ENCODE results near the gene SNED1.

SNED1 gene

DNA sequence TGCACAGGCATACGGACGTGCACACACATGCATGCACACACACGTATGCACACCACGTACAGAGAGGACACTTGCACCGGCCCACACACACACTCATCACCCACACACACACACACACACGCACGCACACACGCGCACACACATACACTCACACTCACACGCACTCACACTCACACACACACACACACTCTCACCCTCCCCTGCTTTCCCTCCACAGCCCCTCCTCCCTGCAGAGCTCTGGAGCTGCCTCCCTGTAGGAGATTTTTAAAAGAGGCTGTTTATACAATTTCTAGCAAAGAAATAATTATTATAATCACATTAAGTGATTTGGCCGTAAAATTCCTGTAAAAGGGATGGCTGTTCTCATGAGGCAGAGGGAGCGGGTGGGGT, 36.5 kb upstream of the SNED1 start:
- TF ChIP-seq SIN3A (IDR thresholded peaks at IDR 0.05; ENCODE audit: borderline replicate concordance, insufficient read depth, low read length), result no peak
- no peak for TF ChIP-seq FOXP2 (optimal IDR thresholded peaks at IDR 0.05; ENCODE audit: borderline replicate concordance, extremely low read depth, extremely low read length, insufficient read depth)
- TF ChIP-seq, protein P1, sequence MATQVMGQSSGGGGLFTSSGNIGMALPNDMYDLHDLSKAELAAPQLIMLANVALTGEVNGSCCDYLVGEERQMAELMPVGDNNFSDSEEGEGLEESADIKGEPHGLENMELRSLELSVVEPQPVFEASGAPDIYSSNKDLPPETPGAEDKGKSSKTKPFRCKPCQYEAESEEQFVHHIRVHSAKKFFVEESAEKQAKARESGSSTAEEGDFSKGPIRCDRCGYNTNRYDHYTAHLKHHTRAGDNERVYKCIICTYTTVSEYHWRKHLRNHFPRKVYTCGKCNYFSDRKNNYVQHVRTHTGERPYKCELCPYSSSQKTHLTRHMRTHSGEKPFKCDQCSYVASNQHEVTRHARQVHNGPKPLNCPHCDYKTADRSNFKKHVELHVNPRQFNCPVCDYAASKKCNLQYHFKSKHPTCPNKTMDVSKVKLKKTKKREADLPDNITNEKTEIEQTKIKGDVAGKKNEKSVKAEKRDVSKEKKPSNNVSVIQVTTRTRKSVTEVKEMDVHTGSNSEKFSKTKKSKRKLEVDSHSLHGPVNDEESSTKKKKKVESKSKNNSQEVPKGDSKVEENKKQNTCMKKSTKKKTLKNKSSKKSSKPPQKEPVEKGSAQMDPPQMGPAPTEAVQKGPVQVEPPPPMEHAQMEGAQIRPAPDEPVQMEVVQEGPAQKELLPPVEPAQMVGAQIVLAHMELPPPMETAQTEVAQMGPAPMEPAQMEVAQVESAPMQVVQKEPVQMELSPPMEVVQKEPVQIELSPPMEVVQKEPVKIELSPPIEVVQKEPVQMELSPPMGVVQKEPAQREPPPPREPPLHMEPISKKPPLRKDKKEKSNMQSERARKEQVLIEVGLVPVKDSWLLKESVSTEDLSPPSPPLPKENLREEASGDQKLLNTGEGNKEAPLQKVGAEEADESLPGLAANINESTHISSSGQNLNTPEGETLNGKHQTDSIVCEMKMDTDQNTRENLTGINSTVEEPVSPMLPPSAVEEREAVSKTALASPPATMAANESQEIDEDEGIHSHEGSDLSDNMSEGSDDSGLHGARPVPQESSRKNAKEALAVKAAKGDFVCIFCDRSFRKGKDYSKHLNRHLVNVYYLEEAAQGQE (IDR thresholded peaks at IDR 0.05; ENCODE audit: insufficient read depth in 1 of 2, low read depth in 2 of 2, low read length in 2 of 2), result no peak
- TF ChIP-seq POLR2AphosphoS5 (IDR thresholded peaks at IDR 0.05; ENCODE audit: low read depth, low read length), result no peak
- no peak for TF ChIP-seq TAF1 (IDR thresholded peaks at IDR 0.05; ENCODE audit: borderline replicate concordance, insufficient read depth, low read length)

DNA sequence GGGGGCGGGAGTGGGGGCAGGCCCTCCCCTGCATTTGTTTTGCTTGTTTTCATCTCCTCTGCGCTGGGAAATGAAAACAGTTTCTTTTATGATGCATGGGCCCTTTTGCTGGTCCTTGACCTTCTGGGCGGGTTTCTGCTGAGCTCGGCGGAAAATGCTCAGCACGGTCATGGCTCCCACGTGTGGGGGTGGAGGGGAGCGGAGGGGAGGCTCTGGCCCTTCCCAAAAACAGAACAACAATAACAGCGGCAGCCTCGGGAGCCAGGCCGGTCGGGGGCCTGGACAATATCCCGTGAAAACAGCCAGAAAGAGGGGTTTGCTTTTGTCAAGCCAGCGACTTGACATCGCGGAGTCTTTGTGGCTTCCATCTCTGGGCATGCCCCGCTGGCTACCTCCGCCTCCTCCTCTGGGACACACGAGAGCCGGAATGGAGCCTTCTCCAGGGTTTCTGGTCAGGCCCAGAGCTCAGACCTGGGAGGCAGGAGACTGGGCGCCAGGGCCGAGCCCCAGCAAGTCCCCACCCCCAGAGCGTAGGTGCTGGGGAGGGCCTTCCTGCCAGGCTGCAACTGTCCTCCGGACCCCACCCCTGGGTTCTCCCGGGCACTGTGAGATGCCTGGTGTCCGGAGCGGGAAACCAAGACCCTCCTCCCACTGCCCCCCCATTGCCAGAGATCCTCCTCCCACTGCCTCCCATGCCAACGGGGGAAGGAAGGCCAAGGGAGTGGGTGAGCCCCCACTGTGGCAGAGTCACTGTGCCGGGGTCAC, 35.9 kb upstream of the SNED1 start:
- TF ChIP-seq FOXP2 (optimal IDR thresholded peaks at IDR 0.05; ENCODE audit: borderline replicate concordance, extremely low read depth, extremely low read length, insufficient read depth) (no peak), SIN3A (IDR thresholded peaks at IDR 0.05; ENCODE audit: borderline replicate concordance, insufficient read depth, low read length) (no peak), POLR2AphosphoS5 (IDR thresholded peaks at IDR 0.05; ENCODE audit: low read depth, low read length) (no peak), TAF1 (IDR thresholded peaks at IDR 0.05; ENCODE audit: borderline replicate concordance, insufficient read depth, low read length) (no peak)
- TF ChIP-seq, protein P1 (IDR thresholded peaks at IDR 0.05; ENCODE audit: insufficient read depth in 1 of 2, low read depth in 2 of 2, low read length in 2 of 2), result no peak

DNA sequence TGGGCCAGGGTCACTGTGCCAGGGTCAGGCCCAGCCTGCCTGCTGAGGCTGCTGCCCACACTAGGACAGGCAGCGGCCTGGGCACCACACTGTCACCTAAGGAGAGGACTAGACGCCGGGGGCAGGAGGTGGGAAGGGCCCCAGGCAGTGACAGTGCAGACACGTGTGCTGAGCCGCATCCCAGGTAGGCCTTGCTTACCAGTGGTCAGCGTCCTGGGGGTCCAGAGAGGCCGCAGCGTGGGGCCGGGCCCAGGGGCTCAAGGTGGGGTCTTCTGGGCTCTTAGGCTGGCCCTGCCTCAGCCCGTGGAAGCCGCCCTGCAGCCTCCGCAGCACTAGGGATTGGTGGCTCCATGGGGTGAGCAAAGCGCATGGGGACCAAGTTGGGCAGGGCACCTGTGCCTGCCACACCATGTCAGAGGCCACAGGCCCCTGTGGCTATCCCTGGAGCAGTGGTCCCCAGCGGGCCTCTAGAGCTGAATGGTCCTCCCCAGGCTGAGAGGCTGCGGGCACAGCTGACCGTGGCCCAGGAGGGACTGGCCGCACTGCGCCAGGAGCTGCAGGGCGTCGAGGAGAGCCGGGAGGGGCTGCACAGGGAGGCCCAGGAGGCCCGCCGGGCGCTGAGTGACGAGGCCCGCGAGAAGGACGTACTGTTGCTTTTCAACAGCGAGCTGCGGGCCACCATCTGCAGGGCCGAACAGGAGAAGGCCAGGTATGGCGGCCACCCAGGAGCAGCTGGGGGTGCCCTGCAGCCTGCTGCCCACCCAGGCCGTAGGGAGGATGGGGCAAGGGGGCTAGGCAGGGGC, 35.2 kb upstream of the SNED1 start:
- TF ChIP-seq FOXP2 (optimal IDR thresholded peaks at IDR 0.05; ENCODE audit: borderline replicate concordance, extremely low read depth, extremely low read length, insufficient read depth), result no peak
- no peak for TF ChIP-seq POLR2AphosphoS5 (IDR thresholded peaks at IDR 0.05; ENCODE audit: low read depth, low read length)
- no peak for TF ChIP-seq TAF1 (IDR thresholded peaks at IDR 0.05; ENCODE audit: borderline replicate concordance, insufficient read depth, low read length)
- no peak for TF ChIP-seq SIN3A (IDR thresholded peaks at IDR 0.05; ENCODE audit: borderline replicate concordance, insufficient read depth, low read length)
- TF ChIP-seq, protein P1 (IDR thresholded peaks at IDR 0.05; ENCODE audit: insufficient read depth in 1 of 2, low read depth in 2 of 2, low read length in 2 of 2), result no peak

DNA sequence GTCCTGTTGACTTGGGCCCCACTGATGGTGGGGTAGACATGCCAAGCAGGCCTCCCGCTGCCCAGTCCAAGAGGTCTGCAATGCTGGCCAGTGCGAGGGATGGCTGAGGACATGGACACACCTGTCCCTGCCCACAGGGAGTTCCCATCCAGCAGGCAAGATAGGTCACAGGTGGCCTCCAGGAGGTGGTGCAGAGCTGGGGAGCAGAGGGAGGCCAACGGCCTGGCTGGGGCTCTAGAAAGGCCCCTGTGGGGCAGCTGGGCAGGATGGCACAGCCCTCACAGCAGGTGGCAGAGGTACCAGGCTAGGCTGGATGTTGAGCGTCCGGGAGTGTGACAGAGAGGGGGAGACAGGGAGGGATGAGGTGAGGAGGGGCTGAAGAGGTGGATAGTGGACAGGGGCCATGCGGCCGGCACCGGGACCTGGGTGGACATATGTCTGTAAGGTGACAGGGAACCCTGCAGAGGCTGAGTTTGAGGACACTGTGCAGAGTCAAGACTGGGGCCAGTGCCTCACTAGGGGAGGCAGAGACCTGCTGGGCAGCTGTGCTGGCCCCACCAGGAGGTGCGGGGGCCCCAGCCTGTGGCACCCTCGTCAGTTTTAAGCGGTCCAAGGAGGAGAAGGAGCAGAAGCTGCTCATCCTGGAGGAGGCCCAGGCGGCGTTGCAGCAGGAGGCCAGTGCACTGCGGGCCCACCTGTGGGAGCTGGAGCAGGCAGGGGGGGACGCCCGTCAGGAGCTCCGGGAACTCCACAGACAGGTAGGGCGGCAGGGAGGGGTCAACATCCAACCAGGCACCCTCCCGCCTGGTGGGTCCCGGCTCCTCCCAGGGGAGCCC, 34.3 kb upstream of the SNED1 start:
- TF ChIP-seq, protein P1 (IDR thresholded peaks at IDR 0.05; ENCODE audit: insufficient read depth in 1 of 2, low read depth in 2 of 2, low read length in 2 of 2), result no peak
- no peak for TF ChIP-seq FOXP2 (optimal IDR thresholded peaks at IDR 0.05; ENCODE audit: borderline replicate concordance, extremely low read depth, extremely low read length, insufficient read depth)
- TF ChIP-seq SIN3A (IDR thresholded peaks at IDR 0.05; ENCODE audit: borderline replicate concordance, insufficient read depth, low read length), result no peak
- no peak for TF ChIP-seq POLR2AphosphoS5 (IDR thresholded peaks at IDR 0.05; ENCODE audit: low read depth, low read length)
- no peak for TF ChIP-seq TAF1 (IDR thresholded peaks at IDR 0.05; ENCODE audit: borderline replicate concordance, insufficient read depth, low read length)
